Measurements from ENCODE around the gene TEAD4.

- TF ChIP-seq CTCF (IDR thresholded peaks at IDR 0.05; ENCODE audit: insufficient read depth, low read length, poor library complexity, severe bottlenecking) (no peak), EZH2phosphoT487 (conservative IDR thresholded peaks at IDR 0.05; ENCODE audit: low read length) (no peak)
Observed at GRCh38 chr12:2988494-2988893, 29.3 kb downstream of the TEAD4 start.
